HEK293 (cell line): ENCODE measurements around the gene BTAF1.

ENCODE experiments used
- SP2 ChIP-seq: fragments of 450-650 bp; formaldehyde crosslinking; IDR thresholded peaks from 2 replicates; pipeline ENCODE4 v1.5.1; 2016; ENCODE audit warnings: missing biosample characterization, missing genetic modification characterization
- ZNF16 ChIP-seq: fragments of 450-650 bp; formaldehyde crosslinking; IDR thresholded peaks from 2 replicates; pipeline ENCODE4 v1.5.1; 2016; ENCODE audit warnings: low read depth, missing biosample characterization, missing genetic modification characterization
- ZNF354C ChIP-seq: fragments of 450-650 bp; formaldehyde crosslinking; IDR thresholded peaks from 2 replicates; pipeline ENCODE4 v1.5.1; 2016; ENCODE audit warnings: missing biosample characterization, missing genetic modification characterization, low read depth, borderline replicate concordance
- ZNF701 ChIP-seq: fragments of 450-650 bp; formaldehyde crosslinking; IDR thresholded peaks from 2 replicates; pipeline ENCODE4 v1.5.1; 2016; ENCODE audit warnings: missing biosample characterization, missing genetic modification characterization
- TF ChIP-seq, protein P1 (sequence below): fragments of 450-650 bp; formaldehyde crosslinking; IDR thresholded peaks from 2 replicates; pipeline ENCODE4 v1.5.1; 2016; ENCODE audit warnings: missing biosample characterization, missing genetic modification characterization
- TF ChIP-seq, protein P2 (sequence below): IDR thresholded peaks from 2 replicates; pipeline ENCODE4 v1.6.1; 2011; ENCODE audit warnings: mild to moderate bottlenecking, low read depth, low read length, borderline replicate concordance
- TF ChIP-seq, protein P3 (sequence below): sonication (generic); formaldehyde crosslinking; IDR thresholded peaks from 2 replicates; pipeline ENCODE4 v1.8.1; 2022; ENCODE audit warnings: mild to moderate bottlenecking, moderate library complexity, missing genetic modification reagents
- TF ChIP-seq, protein P4 (sequence below): fragments of 450-650 bp; formaldehyde crosslinking; IDR thresholded peaks from 2 replicates; pipeline ENCODE4 v1.5.1; 2016; ENCODE audit warnings: missing biosample characterization, missing genetic modification characterization

DNA sequence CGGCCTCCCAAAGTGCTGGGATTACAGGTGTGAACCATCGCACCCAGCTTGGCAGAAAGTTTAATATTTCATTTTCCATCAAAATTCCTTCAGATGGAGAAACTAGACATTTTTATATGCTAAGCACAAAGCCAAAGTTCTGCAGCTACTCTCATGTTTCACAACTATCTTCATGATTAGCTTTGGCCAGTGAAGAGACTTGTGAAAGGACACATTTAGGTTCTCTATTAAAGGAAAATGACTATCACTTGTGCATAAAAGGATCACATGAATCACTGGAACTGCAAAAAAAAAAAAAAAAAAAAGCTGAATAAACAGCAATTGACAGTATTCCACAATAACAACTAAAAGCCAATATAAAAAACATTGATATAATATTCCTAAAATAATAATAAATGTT is 30.5 kb upstream of the BTAF1 start:
- TF ChIP-seq, protein P1, sequence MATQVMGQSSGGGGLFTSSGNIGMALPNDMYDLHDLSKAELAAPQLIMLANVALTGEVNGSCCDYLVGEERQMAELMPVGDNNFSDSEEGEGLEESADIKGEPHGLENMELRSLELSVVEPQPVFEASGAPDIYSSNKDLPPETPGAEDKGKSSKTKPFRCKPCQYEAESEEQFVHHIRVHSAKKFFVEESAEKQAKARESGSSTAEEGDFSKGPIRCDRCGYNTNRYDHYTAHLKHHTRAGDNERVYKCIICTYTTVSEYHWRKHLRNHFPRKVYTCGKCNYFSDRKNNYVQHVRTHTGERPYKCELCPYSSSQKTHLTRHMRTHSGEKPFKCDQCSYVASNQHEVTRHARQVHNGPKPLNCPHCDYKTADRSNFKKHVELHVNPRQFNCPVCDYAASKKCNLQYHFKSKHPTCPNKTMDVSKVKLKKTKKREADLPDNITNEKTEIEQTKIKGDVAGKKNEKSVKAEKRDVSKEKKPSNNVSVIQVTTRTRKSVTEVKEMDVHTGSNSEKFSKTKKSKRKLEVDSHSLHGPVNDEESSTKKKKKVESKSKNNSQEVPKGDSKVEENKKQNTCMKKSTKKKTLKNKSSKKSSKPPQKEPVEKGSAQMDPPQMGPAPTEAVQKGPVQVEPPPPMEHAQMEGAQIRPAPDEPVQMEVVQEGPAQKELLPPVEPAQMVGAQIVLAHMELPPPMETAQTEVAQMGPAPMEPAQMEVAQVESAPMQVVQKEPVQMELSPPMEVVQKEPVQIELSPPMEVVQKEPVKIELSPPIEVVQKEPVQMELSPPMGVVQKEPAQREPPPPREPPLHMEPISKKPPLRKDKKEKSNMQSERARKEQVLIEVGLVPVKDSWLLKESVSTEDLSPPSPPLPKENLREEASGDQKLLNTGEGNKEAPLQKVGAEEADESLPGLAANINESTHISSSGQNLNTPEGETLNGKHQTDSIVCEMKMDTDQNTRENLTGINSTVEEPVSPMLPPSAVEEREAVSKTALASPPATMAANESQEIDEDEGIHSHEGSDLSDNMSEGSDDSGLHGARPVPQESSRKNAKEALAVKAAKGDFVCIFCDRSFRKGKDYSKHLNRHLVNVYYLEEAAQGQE (tag by site-specific recombination): no peak
- TF ChIP-seq SP2 (no peak), ZNF16 (no peak), ZNF354C (no peak), ZNF701 (tag by site-specific recombination) (no peak)
- TF ChIP-seq, protein P2, sequence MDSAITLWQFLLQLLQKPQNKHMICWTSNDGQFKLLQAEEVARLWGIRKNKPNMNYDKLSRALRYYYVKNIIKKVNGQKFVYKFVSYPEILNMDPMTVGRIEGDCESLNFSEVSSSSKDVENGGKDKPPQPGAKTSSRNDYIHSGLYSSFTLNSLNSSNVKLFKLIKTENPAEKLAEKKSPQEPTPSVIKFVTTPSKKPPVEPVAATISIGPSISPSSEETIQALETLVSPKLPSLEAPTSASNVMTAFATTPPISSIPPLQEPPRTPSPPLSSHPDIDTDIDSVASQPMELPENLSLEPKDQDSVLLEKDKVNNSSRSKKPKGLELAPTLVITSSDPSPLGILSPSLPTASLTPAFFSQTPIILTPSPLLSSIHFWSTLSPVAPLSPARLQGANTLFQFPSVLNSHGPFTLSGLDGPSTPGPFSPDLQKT: no peak
- TF ChIP-seq, protein P3, sequence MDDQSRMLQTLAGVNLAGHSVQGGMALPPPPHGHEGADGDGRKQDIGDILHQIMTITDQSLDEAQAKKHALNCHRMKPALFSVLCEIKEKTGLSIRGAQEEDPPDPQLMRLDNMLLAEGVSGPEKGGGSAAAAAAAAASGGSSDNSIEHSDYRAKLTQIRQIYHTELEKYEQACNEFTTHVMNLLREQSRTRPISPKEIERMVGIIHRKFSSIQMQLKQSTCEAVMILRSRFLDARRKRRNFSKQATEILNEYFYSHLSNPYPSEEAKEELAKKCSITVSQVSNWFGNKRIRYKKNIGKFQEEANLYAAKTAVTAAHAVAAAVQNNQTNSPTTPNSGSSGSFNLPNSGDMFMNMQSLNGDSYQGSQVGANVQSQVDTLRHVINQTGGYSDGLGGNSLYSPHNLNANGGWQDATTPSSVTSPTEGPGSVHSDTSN (CRISPR knock-in tag): no peak
- TF ChIP-seq, protein P4, sequence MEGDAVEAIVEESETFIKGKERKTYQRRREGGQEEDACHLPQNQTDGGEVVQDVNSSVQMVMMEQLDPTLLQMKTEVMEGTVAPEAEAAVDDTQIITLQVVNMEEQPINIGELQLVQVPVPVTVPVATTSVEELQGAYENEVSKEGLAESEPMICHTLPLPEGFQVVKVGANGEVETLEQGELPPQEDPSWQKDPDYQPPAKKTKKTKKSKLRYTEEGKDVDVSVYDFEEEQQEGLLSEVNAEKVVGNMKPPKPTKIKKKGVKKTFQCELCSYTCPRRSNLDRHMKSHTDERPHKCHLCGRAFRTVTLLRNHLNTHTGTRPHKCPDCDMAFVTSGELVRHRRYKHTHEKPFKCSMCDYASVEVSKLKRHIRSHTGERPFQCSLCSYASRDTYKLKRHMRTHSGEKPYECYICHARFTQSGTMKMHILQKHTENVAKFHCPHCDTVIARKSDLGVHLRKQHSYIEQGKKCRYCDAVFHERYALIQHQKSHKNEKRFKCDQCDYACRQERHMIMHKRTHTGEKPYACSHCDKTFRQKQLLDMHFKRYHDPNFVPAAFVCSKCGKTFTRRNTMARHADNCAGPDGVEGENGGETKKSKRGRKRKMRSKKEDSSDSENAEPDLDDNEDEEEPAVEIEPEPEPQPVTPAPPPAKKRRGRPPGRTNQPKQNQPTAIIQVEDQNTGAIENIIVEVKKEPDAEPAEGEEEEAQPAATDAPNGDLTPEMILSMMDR (tag by site-specific recombination): no peak
